OCI-LY3 (cell line): ENCODE results near the gene ANXA3.

Source experiments
- H2AFZ ChIP-seq: fragments of 200-600, 300-600 bp; shearing (Covaris generic); 2 replicates; pipeline ENCODE4 v1.6.0; 2014; ENCODE audit warnings: antibody characterized with exemption, low read depth, low read length
- H3K27ac ChIP-seq: fragments of 200-600, 300-600 bp; sonication (generic); 2 replicates; pipeline ENCODE4 v1.5.1; 2014; ENCODE audit warnings: mild to moderate bottlenecking, low read length, moderate library complexity, mixed read lengths
- H3K27me3 ChIP-seq: fragments of 200-600, 300-600 bp; sonication (generic); 2 replicates; pipeline ENCODE4 v1.6.1; 2014; ENCODE audit warnings: low read depth, low read length, mixed read lengths
- H3K36me3 ChIP-seq: fragments of 200-600, 300-600 bp; sonication (generic); replicated peaks from 2 replicates; pipeline ENCODE3; 2014; ENCODE audit warnings: low read depth, low read length, mixed read lengths
- H3K4me1 ChIP-seq: fragments of 300-600, 200-600 bp; sonication (generic); 2 replicates; pipeline ENCODE4 v1.6.1; 2014; ENCODE audit warnings: low read length, mixed read lengths
- H3K4me2 ChIP-seq: fragments of 200-600, 300-600 bp; sonication (generic); 2 replicates; pipeline ENCODE4 v1.6.1; 2014; ENCODE audit warnings: low read length, mixed read lengths
- H3K4me3 ChIP-seq: fragments of 300-600, 200-600 bp; sonication (generic); 2 replicates; pipeline ENCODE4 v1.5.1; 2014; ENCODE audit warnings: antibody characterized with exemption, mild to moderate bottlenecking, low read length, moderate library complexity
- H3K79me2 ChIP-seq: fragments of 300-600, 200-600 bp; shearing (Covaris generic); 2 replicates; pipeline ENCODE4 v1.6.1; 2014; ENCODE audit warnings: mild to moderate bottlenecking, low read length, mixed read lengths
- H3K9ac ChIP-seq: fragments of 300-600, 200-600 bp; shearing (Covaris generic); 2 replicates; pipeline ENCODE4 v1.6.0; 2014; ENCODE audit warnings: mild to moderate bottlenecking, low read length, moderate library complexity
- H3K9me3 ChIP-seq: fragments of 200-600, 300-600 bp; shearing (Covaris generic); 2 replicates; pipeline ENCODE4 v1.6.1; 2014; ENCODE audit warnings: low read length, mixed read lengths; ENCODE audit not compliant: insufficient read depth
- H4K20me1 ChIP-seq: fragments of 200-600, 300-600 bp; sonication (generic); 2 replicates; pipeline ENCODE4 v1.6.1; 2016; ENCODE audit warnings: low read length, mixed read lengths; ENCODE audit not compliant: insufficient read depth
- CTCF ChIP-seq: fragments of 200-600, 300-600 bp; sonication (generic); IDR thresholded peaks from 2 replicates; pipeline ENCODE4 v1.5.1; 2014; ENCODE audit warnings: antibody characterized with exemption, low read length, low read depth
- EZH2phosphoT487 ChIP-seq: fragments of 200-600 bp; shearing (Covaris generic); IDR thresholded peaks from 2 replicates; pipeline ENCODE4 v1.6.1; 2018; ENCODE audit warnings: antibody characterized with exemption, mixed run types, low read depth

ANXA3 gene

GRCh38 chr4:78518561-78518960 lies 33.0 kb upstream of the ANXA3 start:
- no peaks in the 10 kb centered on the region for H3K79me2 ChIP-seq

GRCh38 chr4:78519962-78520361 lies 31.6 kb upstream of the ANXA3 start:
- Histone ChIP-seq H4K20me1 (no peaks in the 10 kb centered on the region), H3K27me3 (no peaks in the 10 kb centered on the region), H3K4me2 (no peak overlapping the region), H3K27ac (no peak overlapping the region), H3K79me2 (no peaks in the 10 kb centered on the region), H3K36me3 (no peaks in the 10 kb centered on the region), H2AFZ (no peak overlapping the region), H3K4me3 (no peak overlapping the region), H3K9me3 (peaks cover 17% of the 10 kb centered on the region; the same call in 1 of the 2 replicates), H3K9ac (no peak overlapping the region), H3K4me1 (no peaks in the 10 kb centered on the region)
- TF ChIP-seq CTCF = no peak
- no peak for TF ChIP-seq EZH2phosphoT487

More at GRCh38 chr4:78518561-78518960, 33.0 kb upstream of the ANXA3 start:
- Histone ChIP-seq H3K9ac (no peak overlapping the region), H3K9me3 (peaks cover 17% of the 10 kb centered on the region; the same call in 1 of the 2 replicates), H2AFZ (no peak overlapping the region), H3K27me3 (no peaks in the 10 kb centered on the region), H3K36me3 (no peaks in the 10 kb centered on the region), H3K4me3 (no peak overlapping the region), H3K27ac (no peak overlapping the region), H4K20me1 (no peaks in the 10 kb centered on the region), H3K4me2 (no peak overlapping the region), H3K4me1 (no peaks in the 10 kb centered on the region)
- TF ChIP-seq CTCF = no peak
- no peak for TF ChIP-seq EZH2phosphoT487

- no peak overlapping the region for H3K4me2 ChIP-seq
These were observed 30.8 kb upstream of the ANXA3 start for GRCh38 chr4:78520808-78521226.

GRCh38 chr4:78524009-78524408 lies 27.6 kb upstream of the ANXA3 start:
- Histone ChIP-seq H3K4me3 (no peak overlapping the region), H3K9me3 (no peaks in the 10 kb centered on the region), H3K4me1 (no peaks in the 10 kb centered on the region), H3K27ac (no peak overlapping the region), H3K4me2 (no peak overlapping the region), H3K79me2 (no peaks in the 10 kb centered on the region), H4K20me1 (no peaks in the 10 kb centered on the region), H3K9ac (no peak overlapping the region), H3K36me3 (no peaks in the 10 kb centered on the region), H3K27me3 (no peaks in the 10 kb centered on the region), H2AFZ (no peak overlapping the region)
- no peak for TF ChIP-seq CTCF
- no peak for TF ChIP-seq EZH2phosphoT487

More at GRCh38 chr4:78520808-78521226, 30.8 kb upstream of the ANXA3 start:
- TF ChIP-seq EZH2phosphoT487 = no peak
- no peak for TF ChIP-seq CTCF
- no peaks in the 10 kb centered on the region for H4K20me1 ChIP-seq
- no peaks in the 10 kb centered on the region for H3K79me2 ChIP-seq
- no peaks in the 10 kb centered on the region for H3K27me3 ChIP-seq
- peaks cover 12% of the 10 kb centered on the region; the same call in 1 of the 2 replicates for H3K9me3 ChIP-seq
- no peak overlapping the region for H3K9ac ChIP-seq
- no peak overlapping the region for H3K4me3 ChIP-seq
- no peak overlapping the region for H3K27ac ChIP-seq
- H3K4me1 ChIP-seq = no peaks in the 10 kb centered on the region
- no peak overlapping the region for H2AFZ ChIP-seq
- H3K36me3 ChIP-seq = no peaks in the 10 kb centered on the region
